ENCODE data around the gene HS1BP3.

DNA sequence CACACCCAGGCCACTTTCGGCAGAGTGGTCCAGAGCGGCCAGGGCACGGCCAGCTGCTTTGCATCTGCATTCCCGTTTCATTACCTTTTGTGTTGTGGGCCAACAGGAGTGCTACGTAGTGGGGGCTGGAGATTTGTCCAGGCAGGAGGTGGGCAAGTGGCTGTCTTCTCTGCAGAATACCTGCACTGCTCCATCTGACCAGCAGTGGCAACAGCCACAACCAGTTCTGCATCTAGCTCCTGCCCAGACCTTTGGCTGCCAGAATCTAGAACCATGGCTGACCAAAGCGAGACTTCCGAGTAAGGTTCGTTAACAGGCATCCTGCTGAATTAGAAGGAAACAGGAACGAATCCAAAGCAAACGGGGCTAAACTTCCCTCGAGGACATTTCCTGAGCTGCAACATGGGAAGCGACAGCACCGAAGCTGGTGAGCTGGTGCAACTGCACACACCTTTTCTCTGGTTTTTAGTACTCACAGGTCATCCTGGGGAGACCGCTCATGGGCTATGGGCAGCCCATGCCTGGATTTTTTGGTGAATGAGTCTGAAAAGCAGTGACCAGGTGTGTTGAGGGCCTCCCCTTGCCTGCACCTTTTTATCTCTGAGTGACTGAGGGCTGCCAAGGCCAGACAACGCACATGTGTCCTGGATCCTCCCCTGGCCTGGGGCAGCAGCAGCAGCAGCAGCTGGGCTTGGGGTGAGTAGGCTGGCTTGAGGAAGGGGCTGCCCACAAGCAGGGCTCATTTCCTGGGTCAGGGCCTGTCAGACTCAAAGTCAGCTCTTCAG, 26.6 kb upstream of the HS1BP3 start:
- TF ChIP-seq, protein P1, sequence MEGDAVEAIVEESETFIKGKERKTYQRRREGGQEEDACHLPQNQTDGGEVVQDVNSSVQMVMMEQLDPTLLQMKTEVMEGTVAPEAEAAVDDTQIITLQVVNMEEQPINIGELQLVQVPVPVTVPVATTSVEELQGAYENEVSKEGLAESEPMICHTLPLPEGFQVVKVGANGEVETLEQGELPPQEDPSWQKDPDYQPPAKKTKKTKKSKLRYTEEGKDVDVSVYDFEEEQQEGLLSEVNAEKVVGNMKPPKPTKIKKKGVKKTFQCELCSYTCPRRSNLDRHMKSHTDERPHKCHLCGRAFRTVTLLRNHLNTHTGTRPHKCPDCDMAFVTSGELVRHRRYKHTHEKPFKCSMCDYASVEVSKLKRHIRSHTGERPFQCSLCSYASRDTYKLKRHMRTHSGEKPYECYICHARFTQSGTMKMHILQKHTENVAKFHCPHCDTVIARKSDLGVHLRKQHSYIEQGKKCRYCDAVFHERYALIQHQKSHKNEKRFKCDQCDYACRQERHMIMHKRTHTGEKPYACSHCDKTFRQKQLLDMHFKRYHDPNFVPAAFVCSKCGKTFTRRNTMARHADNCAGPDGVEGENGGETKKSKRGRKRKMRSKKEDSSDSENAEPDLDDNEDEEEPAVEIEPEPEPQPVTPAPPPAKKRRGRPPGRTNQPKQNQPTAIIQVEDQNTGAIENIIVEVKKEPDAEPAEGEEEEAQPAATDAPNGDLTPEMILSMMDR (IDR thresholded peaks at IDR 0.05): peak; percentile 43
- no peak for TF ChIP-seq EZH2 (IDR thresholded peaks at IDR 0.05)

Data from neural progenitor cell (in vitro differentiated cells).